Heart left ventricle (tissue), 16 donors: ENCODE data around the gene NABP2. TPM values are rescaled to one million over a fixed set of nuclear protein-coding genes. Genes with fewer than 3 reads are reported as not detected.

Experiments
- ATAC-seq, 4 donors: fragments of 200-7000 bp; cut with Tn5 transposase; one replicate each; pipeline ENCODE4 v1.9.1; 2020 to 2022; ENCODE audit warnings: moderate library complexity in 4 of 4, mild to moderate bottlenecking in 3 of 4, moderate number of reproducible peaks in 1 of 4
- DNase-seq, 5 donors: peaks; one replicate each; pipeline ENCODE4 v3.0.0-alpha.2; 2020
- H3K27ac ChIP-seq, 12 donors: fragments of 200-600 bp; sonication (generic) in 4 of 12; one replicate each; pipeline versions ENCODE4 v1.5.0 to v1.8.0; 2016 to 2022; ENCODE audit warnings: mild to moderate bottlenecking in 2 of 12
- H3K27me3 ChIP-seq, 9 donors: fragments of 200-600 bp; sonication (generic) in 2 of 9; one replicate each; pipeline versions ENCODE4 v1.5.1 to v1.8.0; 2016 to 2022; ENCODE audit warnings: mild to moderate bottlenecking in 3 of 9
- H3K36me3 ChIP-seq, 9 donors: fragments of 200-600 bp; sonication (generic) in 2 of 9; one replicate each; pipeline versions ENCODE4 v1.5.0 to v1.8.0; 2018 to 2022; ENCODE audit warnings: mild to moderate bottlenecking in 2 of 9
- H3K4me1 ChIP-seq, 12 donors: fragments of 200-600 bp; sonication (generic) in 4 of 12; one replicate each; pipeline versions ENCODE4 v1.5.0 to v1.8.0; 2016 to 2022; ENCODE audit warnings: mild to moderate bottlenecking in 3 of 12
- H3K4me3 ChIP-seq, 12 donors: fragments of 200-600 bp; sonication (generic) in 4 of 12; one replicate each; pipeline versions ENCODE4 v1.5.0 to v1.8.0; 2017 to 2022; ENCODE audit warnings: mild to moderate bottlenecking in 9 of 12, moderate library complexity in 4 of 12
- H3K9me3 ChIP-seq, 12 donors: fragments of 200-600 bp; sonication (generic) in 4 of 12; one replicate each; pipeline versions ENCODE4 v1.5.0 to v1.8.0; 2016 to 2022; ENCODE audit warnings: mild to moderate bottlenecking in 1 of 12
- POLR2A ChIP-seq, 2 donors: fragments of 450-650 bp; IDR thresholded peaks; one replicate each; pipeline ENCODE4 v1.6.1; 2017; ENCODE audit warnings: antibody characterized with exemption in 2 of 2, mild to moderate bottlenecking in 2 of 2, moderate library complexity in 2 of 2
- WGBS, 4 donors: extraction: QIAGEN DNeasy Blood & Tissue Kit in 2 of 4; methylation state at CpG; one replicate each; pipeline versions ENCODE4 v1.1.5 to v1.1.7; 2013 to 2018; 5-methylcytosine and 5-hydroxymethylcytosine counted together
- intact Hi-C, 10 donors: fragments of 100-400 bp; cut with DNase I; formaldehyde crosslinking; loops; one replicate each; pipeline versions ENCODE4 v1.11.1 to v1.14.2; 2022
- polyA plus RNA-seq, 2 donors: library from polyadenylated mRNA; stranded (reverse); fragments of 200-250 nt; gene quantifications; one replicate each; pipeline ENCODE4 v1.2.3, GENCODE V29; 2013
- total RNA-seq, 9 donors: library from RNA; depleted of rRNA in 2 of 9; stranded (reverse); fragments of >200 nt in 2 of 9; fragmentation: NEBNext Ultra II Directional in 3 of 9; extraction: Animal tissue kit (Norgen Biotek cat#: 25700) in 3 of 9; gene quantifications; one replicate each; pipeline versions ENCODE4 v1.1.0 to v1.2.4, GENCODE V29; 2016 to 2023
- TF ChIP-seq, protein P1 (sequence below), 12 donors: fragments of 200-600 bp; sonication (generic) in 4 of 12; IDR thresholded peaks; one replicate each; pipeline versions ENCODE4 v1.5.0 to v1.8.0; 2018 to 2022; ENCODE audit warnings: antibody characterized with exemption in 12 of 12, mild to moderate bottlenecking in 5 of 12
- donor health status: ischemic (EF 13 %, LVEDD 7.1; RV severe dilation, severe dysfunction).
- donor health status: healthy with polysubstance abuse.
- donor health status: DM: no; HTN: yes; CAD: no.
- donor health status: DM: no; HTN: no; CAD: no.
- donor health status: ischemic (EF 25% LVEDD 6.9; RV normal size, moderate dysfunction).
- donor health status: ischemic (EF 25% LVEDD 5.7; RV mildly dilated, moderate dysfunction).
- donor health status: healthy.
- donor health status: DM: yes; HTN: yes; CAD: no.
- donor health status: ischemic (EF 35%, LVEDD 5.7; RV mildly dilated, moderate dysfunction).
- donor health status: nonischemic (EF 11% LVEDD 7.7; RV severe dilation, severe dysfunction).
- donor health status: DM: yes; HTN: yes; CAD: no.
- donor health status: PGD.
- donor health status: ischemic (EF 29% LVEDD 5.4; RV normal size, mild dysfunction).
- donor health status: nonischemic (EF 23%, LVEDD 6.1; RV moderate dilation, normal function).

NABP2 gene
- total and polyA plus RNA-seq, 11 donors, result 14.8 to 30.1 (median 20.7) TPM

DNA sequence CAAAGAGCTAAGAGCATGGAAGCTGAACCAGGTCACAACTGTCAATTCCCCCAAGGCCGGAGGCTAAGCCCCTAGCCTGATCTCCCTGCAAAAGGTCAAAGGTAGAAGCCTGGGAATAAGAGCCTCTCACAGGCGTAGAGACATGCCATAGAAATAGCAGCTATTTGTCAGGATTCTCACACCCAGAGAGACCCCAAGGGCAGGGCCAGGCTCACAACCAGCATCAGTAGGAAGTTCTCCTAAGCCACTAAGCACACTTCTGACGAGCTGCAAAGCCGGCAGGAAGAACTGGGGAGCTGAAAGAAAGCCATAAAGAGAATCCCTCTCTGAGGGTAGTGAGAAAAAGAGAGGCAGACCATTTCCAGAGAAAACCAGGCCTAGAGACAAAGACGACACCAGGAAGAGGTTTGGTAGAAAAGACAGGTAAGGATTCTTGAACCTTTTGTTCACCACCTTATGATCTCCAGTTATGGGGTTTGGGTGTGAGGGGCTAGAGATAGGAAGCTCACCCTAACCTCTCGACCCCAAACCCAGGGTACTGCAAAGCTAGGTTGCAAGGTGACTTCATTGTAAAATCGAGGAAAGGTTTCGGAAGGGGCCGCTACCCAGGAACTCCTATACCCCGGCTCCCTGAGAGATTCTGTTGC is 35.9 kb upstream of the NABP2 start:
- no peaks in the 10 kb centered on the region for H3K27me3 ChIP-seq
- peaks cover 0 to 43% (median 37%) of the 10 kb centered on the region in 9 donors for H3K36me3 ChIP-seq
- no peak for TF ChIP-seq POLR2A (IDR thresholded peaks at IDR 0.05)
- TF ChIP-seq, protein P1, sequence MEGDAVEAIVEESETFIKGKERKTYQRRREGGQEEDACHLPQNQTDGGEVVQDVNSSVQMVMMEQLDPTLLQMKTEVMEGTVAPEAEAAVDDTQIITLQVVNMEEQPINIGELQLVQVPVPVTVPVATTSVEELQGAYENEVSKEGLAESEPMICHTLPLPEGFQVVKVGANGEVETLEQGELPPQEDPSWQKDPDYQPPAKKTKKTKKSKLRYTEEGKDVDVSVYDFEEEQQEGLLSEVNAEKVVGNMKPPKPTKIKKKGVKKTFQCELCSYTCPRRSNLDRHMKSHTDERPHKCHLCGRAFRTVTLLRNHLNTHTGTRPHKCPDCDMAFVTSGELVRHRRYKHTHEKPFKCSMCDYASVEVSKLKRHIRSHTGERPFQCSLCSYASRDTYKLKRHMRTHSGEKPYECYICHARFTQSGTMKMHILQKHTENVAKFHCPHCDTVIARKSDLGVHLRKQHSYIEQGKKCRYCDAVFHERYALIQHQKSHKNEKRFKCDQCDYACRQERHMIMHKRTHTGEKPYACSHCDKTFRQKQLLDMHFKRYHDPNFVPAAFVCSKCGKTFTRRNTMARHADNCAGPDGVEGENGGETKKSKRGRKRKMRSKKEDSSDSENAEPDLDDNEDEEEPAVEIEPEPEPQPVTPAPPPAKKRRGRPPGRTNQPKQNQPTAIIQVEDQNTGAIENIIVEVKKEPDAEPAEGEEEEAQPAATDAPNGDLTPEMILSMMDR (IDR thresholded peaks at IDR 0.05), result no peak
- peak overlapping the region; percentile 60 to 99 (median 84) for H3K4me3 ChIP-seq
- intact Hi-C loops, result loop anchor here in 9 of 10 donors (2.0 to 10.0 kb wide), 5 partner anchors 29 to 143 kb away; partner anchors contain the start of genes ZC3H10 (in 6 of the 9), MYL6 (in 1 of the 9), NABP2 (in 1 of the 9) and RNF41 (in 1 of the 9)
- WGBS, 4 donors, result 11 to 23% (median 16%) methylated on average over 10 of the region's 10 CpGs
- no peaks in the 10 kb centered on the region for H3K9me3 ChIP-seq
- H3K27ac ChIP-seq, result peak overlapping the region in 11 of 12 donors; percentile 73 to 98 (median 90)
- ATAC-seq, result no peak
- peaks cover 0 to 36% (median 17%) of the 10 kb centered on the region in 12 donors for H3K4me1 ChIP-seq
- no peak for DNase-seq

DNA sequence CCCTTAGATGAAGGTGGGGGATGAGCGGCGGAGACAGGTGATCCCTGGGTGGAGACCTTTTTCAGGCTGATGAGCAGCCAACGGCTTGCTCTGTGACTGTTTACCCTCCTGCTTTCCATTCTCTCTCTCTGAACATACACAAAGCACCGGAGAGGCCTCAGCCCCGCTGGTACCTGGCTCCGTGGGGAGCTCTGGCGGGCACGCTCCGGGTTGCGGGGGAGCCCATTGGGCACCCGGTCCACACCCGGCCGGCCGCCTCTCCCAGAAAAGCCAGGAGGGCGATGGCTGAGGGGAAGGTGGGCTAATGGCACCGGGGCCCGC is 35.4 kb upstream of the NABP2 start:
- WGBS, 4 donors, result 0 to 19% (median 1%) methylated on average over 3 to 17 of the region's 17 CpGs
- H3K4me3 ChIP-seq, result peak overlapping the region; percentile 60 to 99 (median 84)
- no peaks in the 10 kb centered on the region for H3K9me3 ChIP-seq
- H3K4me1 ChIP-seq, result peaks cover 0 to 38% (median 17%) of the 10 kb centered on the region in 12 donors
- H3K27me3 ChIP-seq, result no peaks in the 10 kb centered on the region
- H3K27ac ChIP-seq, result peak overlapping the region; percentile 73 to 98 (median 90)
- no peak for TF ChIP-seq POLR2A (IDR thresholded peaks at IDR 0.05)
- TF ChIP-seq, protein P1 (IDR thresholded peaks at IDR 0.05), result no peak
- peaks cover 0 to 38% (median 32%) of the 10 kb centered on the region in 9 donors for H3K36me3 ChIP-seq
- ATAC-seq, result peak in 2 of 4 donors; percentile 6 to 9
- DNase-seq, result no peak
- intact Hi-C loops, result loop anchor here (1.0 to 10.0 kb wide), 6 partner anchors 30 to 144 kb away; partner anchors contain the start of genes ZC3H10 (in 6 of the 10), MYL6 (in 1 of the 10), NABP2 (in 1 of the 10) and RNF41 (in 1 of the 10)

DNA sequence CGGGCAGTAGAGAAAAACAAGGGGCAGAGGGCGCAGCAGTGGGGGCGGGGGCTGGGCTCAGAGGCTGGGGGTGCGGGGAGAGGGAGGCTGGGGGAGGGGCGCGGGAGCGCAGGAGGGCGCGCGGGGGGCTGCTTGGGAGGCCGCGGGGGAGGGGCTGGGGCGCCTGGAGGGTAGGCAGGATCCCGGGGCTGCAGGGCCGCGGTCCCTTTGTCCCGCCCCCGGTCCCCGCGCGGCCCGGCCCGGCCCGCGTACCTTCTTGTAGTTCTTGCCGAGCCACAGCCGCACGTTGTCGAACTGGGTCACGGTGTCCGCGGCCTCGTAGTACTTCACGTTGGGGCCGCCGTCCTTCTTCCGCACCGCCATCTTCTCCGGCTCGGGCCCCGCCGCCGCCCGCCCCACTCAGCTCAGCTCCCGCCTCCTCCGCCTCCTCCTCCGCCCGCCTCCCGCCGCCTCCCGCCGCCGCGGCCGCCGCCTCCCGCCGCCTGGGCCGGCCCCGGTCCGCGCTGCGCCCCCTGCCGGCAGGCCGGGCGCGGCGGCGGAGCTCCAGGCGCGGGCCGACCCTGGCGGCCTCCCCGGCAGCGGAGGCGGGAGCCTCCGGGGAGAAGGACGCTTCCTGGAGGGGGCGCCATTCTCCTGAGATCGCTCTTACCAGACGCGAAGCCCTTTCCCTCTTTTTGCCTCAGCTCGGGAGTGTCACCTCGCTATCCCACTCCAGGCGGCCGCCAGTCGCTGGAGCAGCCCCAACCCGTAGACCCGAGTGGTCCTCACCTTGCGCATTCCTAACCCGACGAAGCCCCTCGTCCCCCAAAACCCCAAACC is 34.8 kb upstream of the NABP2 start, which contains the start of gene SMARCC2:
Gene SMARCC2 (minus strand): TSS at position 385 of the 819 bp plus-strand sequence. CDS start 22 bp downstream, at position 363.
- DNase-seq, result peak; percentile 87 to 94 (median 91)
- WGBS, 4 donors, result 0 to 2% (median 0%) methylated on average over 42 to 92 of the region's 93 CpGs
- intact Hi-C loops, result loop anchor here (1.0 to 10.0 kb wide), 6 partner anchors 31 to 145 kb away; partner anchors contain the start of genes ZC3H10 (in 6 of the 10), MYL6 (in 1 of the 10), NABP2 (in 1 of the 10) and RNF41 (in 1 of the 10)
- Histone ChIP-seq H3K36me3 (peaks cover 0 to 33% (median 26%) of the 10 kb centered on the region in 9 donors), H3K4me1 (peaks cover 0 to 38% (median 17%) of the 10 kb centered on the region in 12 donors), H3K4me3 (peak within 1 kb of the TSS; percentile 60 to 99 (median 84)), H3K9me3 (no peaks in the 10 kb centered on the region), H3K27me3 (no peaks in the 10 kb centered on the region), H3K27ac (peak within 1 kb of the TSS; percentile 73 to 98 (median 91))
- peak; percentile 85 to 94 (median 88) for ATAC-seq
- peak in 1 of 2 donors; percentile 30 for TF ChIP-seq POLR2A (IDR thresholded peaks at IDR 0.05)
- TF ChIP-seq, protein P1 (IDR thresholded peaks at IDR 0.05), result peak; percentile 61 to 87 (median 72)
